Hepatocyte (in vitro differentiated cells): ENCODE measurements around the gene ALK.

ENCODE experiments used
- EZH2 ChIP-seq: fragments of 200-600 bp; sonication (generic); IDR thresholded peaks from 2 replicates; pipeline ENCODE4 v1.6.1; 2016; ENCODE audit warnings: antibody characterized with exemption, mild to moderate bottlenecking, borderline replicate concordance
- EZH2phosphoT487 ChIP-seq: fragments of 200-600 bp; sonication (generic); IDR thresholded peaks from one replicate; pipeline ENCODE4 v1.6.1; 2018; ENCODE audit warnings: antibody characterized with exemption, mild to moderate bottlenecking, low read depth, moderate library complexity; ENCODE audit not compliant: unreplicated experiment, severe bottlenecking
- TF ChIP-seq, protein P1 (sequence below): fragments of 200-600 bp; sonication (generic); IDR thresholded peaks from 2 replicates; pipeline ENCODE4 v1.5.1; 2016; ENCODE audit warnings: antibody characterized with exemption, mild to moderate bottlenecking; ENCODE audit not compliant: poor library complexity

DNA sequence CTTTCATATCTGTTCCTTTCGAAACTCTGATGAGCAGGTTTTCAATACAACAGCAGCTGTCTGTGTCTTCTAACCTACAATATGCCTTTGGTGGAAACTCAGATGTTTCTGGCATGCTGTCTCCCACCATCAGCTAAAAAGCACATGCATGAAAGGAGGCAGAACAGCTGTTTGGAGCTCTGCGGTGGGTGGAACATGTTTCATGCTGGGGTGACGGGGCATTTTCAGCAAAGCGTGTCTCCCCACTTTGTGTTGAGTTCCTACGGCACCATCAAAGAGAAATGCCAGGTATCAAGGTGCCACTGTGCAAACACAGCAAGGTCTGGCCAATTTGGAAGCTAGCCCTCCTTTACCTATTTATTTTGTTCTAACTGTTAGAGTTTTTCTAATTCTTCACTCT lies 516.1 kb downstream of the ALK start:
- TF ChIP-seq, protein P1, sequence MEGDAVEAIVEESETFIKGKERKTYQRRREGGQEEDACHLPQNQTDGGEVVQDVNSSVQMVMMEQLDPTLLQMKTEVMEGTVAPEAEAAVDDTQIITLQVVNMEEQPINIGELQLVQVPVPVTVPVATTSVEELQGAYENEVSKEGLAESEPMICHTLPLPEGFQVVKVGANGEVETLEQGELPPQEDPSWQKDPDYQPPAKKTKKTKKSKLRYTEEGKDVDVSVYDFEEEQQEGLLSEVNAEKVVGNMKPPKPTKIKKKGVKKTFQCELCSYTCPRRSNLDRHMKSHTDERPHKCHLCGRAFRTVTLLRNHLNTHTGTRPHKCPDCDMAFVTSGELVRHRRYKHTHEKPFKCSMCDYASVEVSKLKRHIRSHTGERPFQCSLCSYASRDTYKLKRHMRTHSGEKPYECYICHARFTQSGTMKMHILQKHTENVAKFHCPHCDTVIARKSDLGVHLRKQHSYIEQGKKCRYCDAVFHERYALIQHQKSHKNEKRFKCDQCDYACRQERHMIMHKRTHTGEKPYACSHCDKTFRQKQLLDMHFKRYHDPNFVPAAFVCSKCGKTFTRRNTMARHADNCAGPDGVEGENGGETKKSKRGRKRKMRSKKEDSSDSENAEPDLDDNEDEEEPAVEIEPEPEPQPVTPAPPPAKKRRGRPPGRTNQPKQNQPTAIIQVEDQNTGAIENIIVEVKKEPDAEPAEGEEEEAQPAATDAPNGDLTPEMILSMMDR: no peak
- TF ChIP-seq EZH2 (no peak), EZH2phosphoT487 (no peak)
